ENCODE measurements around the gene HIRIP3.
"Not testable (repeated sequence)": the region's sequence is repeated elsewhere in the genome, so short reads cannot be mapped to it uniquely, and the experiment has no call there.

The HIRIP3 gene

GRCh38 chr16:29959821-29960220 is 35.6 kb downstream of the HIRIP3 start:
- not testable (repeated sequence) for DNase-seq (ENCODE audit: low spot score)

DNA sequence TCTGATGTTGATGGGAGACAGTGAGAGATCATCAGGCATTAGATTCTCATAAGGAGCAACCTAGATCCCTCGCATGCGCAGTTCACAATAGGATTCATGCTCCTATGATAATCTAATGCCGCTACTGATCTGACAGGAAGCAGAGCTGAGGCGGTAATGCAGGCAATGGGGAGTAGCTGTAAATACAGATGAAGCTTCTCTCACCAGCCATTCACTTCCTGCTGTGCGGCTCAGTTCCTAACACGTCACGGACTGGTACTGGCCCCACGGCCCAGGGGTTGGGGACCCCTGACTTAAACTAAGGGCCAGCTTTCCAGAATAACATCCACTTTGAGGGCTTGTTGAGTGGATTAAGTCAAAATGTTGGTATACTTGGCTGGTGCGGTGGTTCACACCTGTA is 36.1 kb downstream of the HIRIP3 start:
- DNase-seq (ENCODE audit: low spot score) = no peak

DNA sequence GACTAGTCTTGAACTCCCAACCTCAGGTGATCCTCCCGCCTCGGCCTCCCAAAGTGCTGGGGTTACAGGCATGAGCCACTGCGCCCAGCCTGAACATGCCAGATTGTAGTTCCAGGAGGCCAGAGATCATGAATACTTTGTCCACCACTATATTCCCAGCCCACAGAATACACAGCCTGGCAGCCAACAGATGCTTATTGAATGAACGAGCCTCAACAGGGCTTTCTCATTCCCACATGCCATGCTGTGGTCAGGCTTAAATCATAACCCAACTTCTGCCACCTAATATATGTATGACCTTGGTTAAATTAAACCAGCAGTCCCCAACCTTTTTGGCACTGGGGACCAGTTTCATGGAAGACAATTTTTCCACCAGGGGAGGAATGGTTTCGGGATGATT is 36.7 kb downstream of the HIRIP3 start:
- DNase-seq (ENCODE audit: low spot score) = no peak

GRCh38 chr16:29951625-29952365 is 43.6 kb downstream of the HIRIP3 start:
- no peak for DNase-seq (ENCODE audit: low spot score)

- DNase-seq (ENCODE audit: low spot score) = no peak
Observed at GRCh38 chr16:29950806-29951461, 44.5 kb downstream of the HIRIP3 start.

- DNase-seq (ENCODE audit: low spot score) = no peak
Observed at GRCh38 chr16:29947897-29948296, 47.5 kb downstream of the HIRIP3 start.

DNA sequence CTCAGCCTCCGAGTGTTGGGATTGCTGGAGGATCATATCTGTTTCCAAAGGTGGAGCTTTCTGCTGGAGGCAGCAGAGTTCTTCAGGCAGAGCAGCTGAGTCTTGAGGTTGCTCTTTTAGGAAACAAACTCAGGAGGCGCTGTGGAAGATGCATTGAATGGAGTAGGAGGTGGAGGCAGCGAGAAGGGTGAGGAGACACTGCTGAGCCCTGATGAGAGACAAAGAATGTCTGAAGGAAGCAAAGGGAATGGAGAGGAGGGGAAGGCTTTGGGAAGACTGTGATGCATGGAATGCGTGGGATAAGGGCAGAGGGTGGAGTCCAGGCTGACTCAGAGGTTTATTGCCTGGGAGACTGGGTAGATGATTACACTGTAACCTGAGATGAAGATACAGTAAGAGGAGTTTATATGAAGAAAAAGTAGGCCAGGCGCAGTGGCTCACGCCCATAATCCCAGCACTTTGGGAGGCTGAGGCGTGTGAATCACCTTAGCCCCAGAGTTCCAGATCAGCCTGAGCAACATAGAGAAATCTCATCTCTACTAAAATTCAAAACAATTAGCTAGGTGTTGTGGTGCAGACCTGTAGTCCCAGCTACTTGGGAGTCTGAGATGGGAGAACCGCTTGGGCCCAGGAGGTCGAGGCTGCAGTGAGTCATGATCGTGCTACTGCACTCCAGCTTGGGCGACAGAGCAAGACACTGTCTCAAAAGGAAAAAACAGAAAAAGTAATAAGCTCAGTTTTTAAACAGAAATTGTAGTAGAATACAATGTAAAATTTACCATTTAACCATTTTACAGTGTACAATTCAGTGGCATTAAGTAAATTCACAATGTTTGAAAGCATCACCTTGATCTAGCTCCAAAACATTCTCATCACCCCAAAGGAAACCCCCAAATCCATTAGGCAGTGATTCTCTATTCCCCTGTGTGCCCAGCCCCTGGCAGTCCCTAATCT is 51.3 kb downstream of the HIRIP3 start:
- DNase-seq (ENCODE audit: low spot score) = no peak

All from hematopoietic multipotent progenitor cell treated with erythropoietin and hydrocortisone succinate and interleukin-3 and kit ligand, for 17 days (in vitro differentiated cells).